Effector memory CD8-positive, alpha-beta T cell (primary cell): Measurements from ENCODE around the gene TPX2.

Source experiments
- ATAC-seq: fragments of 150-1000 bp; cut with Tn5 transposase; replicated peaks from 2 replicates; pipeline ENCODE4 v1.10.0; 2021; ENCODE audit warnings: mild to moderate bottlenecking, moderate library complexity
- DNase-seq, 3 experiments: peaks; one replicate each; pipeline ENCODE4 v3.0.0; 2021
- H3K27ac Mint-ChIP-seq, 2 donors: one replicate each; pipeline ENCODE4 v1.8.0; 2022; ENCODE audit warnings: mild to moderate bottlenecking in 2 of 2, mixed read lengths in 2 of 2, moderate library complexity in 2 of 2
- H3K27me3 Mint-ChIP-seq, 2 donors: one replicate each; pipeline ENCODE4 v1.8.0; 2022; ENCODE audit warnings: mixed read lengths in 2 of 2
- H3K36me3 Mint-ChIP-seq: one replicate; pipeline ENCODE4 v1.8.0; 2022; ENCODE audit warnings: mild to moderate bottlenecking, moderate library complexity, mixed read lengths; ENCODE audit not compliant: insufficient read depth
- H3K4me1 Mint-ChIP-seq, 2 donors: one replicate each; pipeline ENCODE4 v1.8.0; 2022; ENCODE audit warnings: low read depth in 2 of 2, mixed read lengths in 2 of 2
- H3K4me3 Mint-ChIP-seq, 2 donors: one replicate each; pipeline ENCODE4 v1.8.0; 2022; ENCODE audit warnings: mild to moderate bottlenecking in 2 of 2, mixed read lengths in 2 of 2, moderate library complexity in 2 of 2
- H3K9me3 Mint-ChIP-seq, 2 donors: one replicate each; pipeline ENCODE4 v1.8.0; 2022; ENCODE audit warnings: mixed read lengths in 2 of 2

TPX2 gene

DNA sequence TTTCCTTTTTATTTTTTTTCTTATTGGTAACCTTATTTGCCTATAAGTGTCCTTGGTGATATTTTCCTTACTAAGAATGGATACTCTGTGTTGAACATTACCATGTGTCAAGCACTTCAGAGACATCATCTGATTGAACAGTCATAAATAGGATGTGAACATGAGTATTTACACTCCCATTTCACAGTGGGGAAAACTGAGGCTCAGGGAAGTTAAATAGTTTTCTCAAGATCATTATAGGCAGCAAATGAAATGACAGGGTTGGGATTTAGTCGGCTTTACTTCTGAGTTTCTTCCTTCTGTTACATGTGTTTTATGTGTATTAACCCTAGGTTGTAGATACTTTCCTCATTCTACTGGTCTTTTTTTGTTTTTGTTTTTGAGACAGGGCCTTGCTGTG is 35.3 kb downstream of the TPX2 start:
- H3K36me3 Mint-ChIP-seq: peaks cover 15% of the 10 kb centered on the region
- ATAC-seq: no peak
- peaks cover 4 to 18% of the 10 kb centered on the region in 2 donors for H3K4me1 Mint-ChIP-seq
- H3K27me3 Mint-ChIP-seq: no peaks in the 10 kb centered on the region
- H3K27ac Mint-ChIP-seq: no peak overlapping the region
- H3K4me3 Mint-ChIP-seq: no peak overlapping the region
- no peaks in the 10 kb centered on the region for H3K9me3 Mint-ChIP-seq
- no peak for DNase-seq

DNA sequence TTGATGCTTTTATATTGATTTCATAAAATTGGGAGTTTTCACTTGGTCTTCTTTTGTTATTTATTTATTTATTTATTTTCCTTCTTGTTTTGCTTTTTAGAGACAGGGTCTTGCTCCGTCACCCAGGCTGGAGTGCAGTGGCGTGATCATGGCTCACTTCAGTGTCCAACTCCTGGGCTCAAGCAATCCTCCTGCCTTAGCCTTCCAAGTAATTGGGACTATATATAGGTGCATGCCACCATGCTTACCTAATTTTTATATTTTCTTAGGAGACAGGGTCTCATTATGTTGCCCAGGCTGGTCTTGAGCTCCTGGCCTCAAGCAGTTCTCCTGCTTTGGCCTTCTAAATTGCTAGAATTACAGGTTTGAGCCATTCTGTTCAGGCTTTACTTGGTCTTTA is 41.7 kb downstream of the TPX2 start:
- H3K27me3 Mint-ChIP-seq: no peaks in the 10 kb centered on the region
- no peak overlapping the region for H3K4me3 Mint-ChIP-seq
- no peak overlapping the region for H3K27ac Mint-ChIP-seq
- H3K9me3 Mint-ChIP-seq: no peaks in the 10 kb centered on the region
- no peaks in the 10 kb centered on the region for H3K36me3 Mint-ChIP-seq
- no peaks in the 10 kb centered on the region for H3K4me1 Mint-ChIP-seq
- no peak for ATAC-seq
- DNase-seq: no peak

DNA sequence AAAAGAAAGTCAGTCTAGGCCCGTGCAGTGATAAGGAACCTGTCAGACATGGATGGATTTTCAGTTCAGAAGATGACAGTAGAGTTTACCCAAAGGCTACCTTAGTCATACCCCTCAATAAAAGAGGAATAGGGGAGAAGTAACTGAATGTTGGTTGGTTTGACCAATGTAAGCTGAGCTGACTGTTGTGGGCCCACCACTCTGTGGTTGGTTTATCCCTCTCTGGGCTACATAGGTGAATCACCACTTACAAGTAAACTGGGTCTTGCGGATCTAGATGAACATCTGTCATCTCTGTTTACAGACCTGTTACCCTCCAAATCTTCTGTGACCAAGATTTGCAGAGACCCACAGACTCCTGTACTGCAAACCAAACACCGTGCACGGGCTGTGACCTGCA is 42.9 kb downstream of the TPX2 start:
- H3K36me3 Mint-ChIP-seq: no peaks in the 10 kb centered on the region

DNA sequence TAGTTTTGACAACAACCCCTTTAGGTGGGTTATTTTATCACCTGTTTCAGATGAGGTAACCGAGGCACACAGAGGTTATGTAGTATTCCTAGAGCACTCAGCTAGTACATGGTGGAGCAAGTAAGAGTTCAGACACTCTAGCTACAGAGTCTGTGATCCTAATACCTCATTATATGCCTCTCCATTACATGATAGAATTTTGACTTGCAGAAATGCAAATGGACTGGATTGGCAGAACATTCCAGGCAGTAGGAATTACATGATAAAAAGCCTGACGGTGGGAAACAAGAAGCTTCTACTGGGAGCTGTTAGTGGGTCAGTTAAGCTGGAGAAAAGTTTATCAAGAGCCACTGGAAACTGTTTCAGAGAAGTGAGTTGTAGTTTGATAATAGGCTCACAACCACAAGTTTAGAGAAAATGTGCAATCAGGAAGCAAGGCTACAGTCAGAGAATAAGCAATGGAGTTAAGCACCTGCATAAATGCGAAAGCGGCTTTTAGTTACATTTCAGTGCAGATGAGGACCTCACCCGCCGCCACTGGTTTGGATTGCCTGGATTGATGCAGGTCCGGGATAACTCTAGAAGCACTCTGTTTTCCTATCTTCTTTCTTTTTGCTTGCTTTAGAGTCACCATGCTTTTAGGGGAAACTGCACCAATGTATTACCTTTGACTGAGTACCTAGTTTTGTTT is 45.4 kb downstream of the TPX2 start:
- Mint-ChIP-seq H3K9me3 (no peaks in the 10 kb centered on the region), H3K27me3 (no peaks in the 10 kb centered on the region), H3K4me1 (peaks cover 0 to 3% of the 10 kb centered on the region in 2 donors), H3K27ac (no peak overlapping the region), H3K36me3 (no peaks in the 10 kb centered on the region), H3K4me3 (no peak overlapping the region)
- ATAC-seq (no peak), DNase-seq (no peak)

More for the DNA sequence above, 42.9 kb downstream of the TPX2 start:
- no peaks in the 10 kb centered on the region for H3K4me1 Mint-ChIP-seq
- H3K27ac Mint-ChIP-seq: no peak overlapping the region
- ATAC-seq (no peak), DNase-seq (no peak)
- H3K27me3 Mint-ChIP-seq: no peaks in the 10 kb centered on the region
- H3K4me3 Mint-ChIP-seq: no peak overlapping the region
- no peaks in the 10 kb centered on the region for H3K9me3 Mint-ChIP-seq

DNA sequence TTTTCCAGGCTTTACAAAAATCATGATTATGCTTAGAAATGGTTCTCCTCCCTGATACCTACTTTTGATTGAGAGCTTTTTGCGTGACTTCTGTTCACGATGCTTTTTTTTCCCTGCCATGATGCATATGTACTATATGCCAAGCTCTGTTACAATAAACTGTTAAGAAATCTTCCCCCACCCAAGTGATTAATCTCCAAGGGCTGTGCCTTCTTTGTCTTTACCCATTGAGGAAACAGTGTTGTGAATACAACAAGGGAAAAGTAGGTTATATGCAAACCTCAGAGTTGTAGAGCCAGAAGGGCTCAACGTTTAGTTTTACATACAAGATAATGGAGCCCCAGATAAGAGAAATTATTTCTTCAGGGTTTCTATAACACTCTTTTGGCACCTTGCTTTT is 46.0 kb downstream of the TPX2 start:
- no peak for DNase-seq
- no peak for ATAC-seq
- Mint-ChIP-seq H3K27me3 (no peaks in the 10 kb centered on the region), H3K4me1 (peaks cover 0 to 3% of the 10 kb centered on the region in 2 donors), H3K9me3 (no peaks in the 10 kb centered on the region), H3K36me3 (no peaks in the 10 kb centered on the region), H3K27ac (no peak overlapping the region), H3K4me3 (no peak overlapping the region)

DNA sequence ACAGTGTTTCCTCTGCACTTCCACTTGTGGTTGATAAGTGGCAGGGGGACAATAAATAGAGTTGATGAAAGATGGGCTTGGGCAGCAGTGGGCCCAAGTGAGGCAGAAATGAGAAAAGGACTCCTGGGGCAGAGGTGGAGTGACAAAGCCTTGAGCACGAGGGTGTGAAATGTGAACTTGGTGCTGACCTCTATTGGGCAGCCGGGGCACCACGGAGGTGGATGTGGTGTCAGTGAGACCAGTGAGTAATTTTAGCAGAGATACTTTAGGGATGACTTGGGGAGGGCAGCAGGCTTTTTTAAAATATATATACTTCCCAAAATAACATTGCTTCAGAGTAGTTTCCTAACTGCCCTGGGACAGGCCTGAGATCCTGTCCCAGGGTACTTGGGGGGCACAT is 49.5 kb downstream of the TPX2 start:
- H3K4me3 Mint-ChIP-seq: no peak overlapping the region
- no peak for DNase-seq
- H3K36me3 Mint-ChIP-seq: no peaks in the 10 kb centered on the region
- H3K27me3 Mint-ChIP-seq: no peaks in the 10 kb centered on the region
- ATAC-seq: no peak
- H3K9me3 Mint-ChIP-seq: no peaks in the 10 kb centered on the region
- no peak overlapping the region for H3K27ac Mint-ChIP-seq
- peaks cover 0 to 3% of the 10 kb centered on the region in 2 donors for H3K4me1 Mint-ChIP-seq

DNA sequence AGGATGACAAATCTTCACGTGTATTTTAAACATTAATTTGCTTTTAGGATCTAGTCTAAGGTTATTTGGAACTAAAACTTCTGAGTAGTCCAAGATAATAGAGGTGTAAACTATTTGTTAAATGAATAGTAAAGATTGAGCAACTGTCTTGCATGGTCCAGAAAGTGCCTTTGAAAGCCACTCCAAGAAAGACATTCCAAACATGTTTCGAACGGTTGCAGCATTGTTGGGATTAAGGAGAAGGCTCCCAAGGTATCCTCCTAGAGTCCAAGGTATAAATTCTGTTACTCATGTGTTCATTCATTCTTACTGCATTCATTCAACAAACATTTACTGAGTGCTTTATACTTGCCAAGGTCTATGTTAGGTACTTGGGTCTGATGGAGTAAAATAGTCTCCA is 51.3 kb downstream of the TPX2 start:
- no peaks in the 10 kb centered on the region for H3K27me3 Mint-ChIP-seq
- H3K9me3 Mint-ChIP-seq: no peaks in the 10 kb centered on the region
- no peaks in the 10 kb centered on the region for H3K36me3 Mint-ChIP-seq
- no peak overlapping the region for H3K27ac Mint-ChIP-seq
- H3K4me1 Mint-ChIP-seq: peaks cover 0 to 3% of the 10 kb centered on the region in 2 donors
- ATAC-seq (no peak), DNase-seq (no peak)
- H3K4me3 Mint-ChIP-seq: no peak overlapping the region

DNA sequence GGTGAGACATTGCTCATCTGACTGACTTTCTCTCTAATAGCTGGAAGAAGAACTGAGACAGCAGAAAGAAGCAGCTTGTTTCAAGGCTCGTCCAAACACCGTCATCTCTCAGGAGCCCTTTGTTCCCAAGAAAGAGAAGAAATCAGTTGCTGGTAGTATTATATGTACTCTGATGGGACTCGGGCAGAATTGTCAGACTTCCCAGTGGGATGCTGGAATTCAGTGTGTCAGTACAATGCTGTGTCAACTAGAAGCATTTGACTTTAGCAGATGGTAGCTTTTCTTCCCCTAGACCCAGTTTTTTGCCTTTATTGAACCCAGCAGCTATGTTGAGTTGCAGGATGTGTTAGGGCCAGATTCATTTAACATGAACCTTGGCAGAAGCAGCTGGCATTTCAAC is 58.3 kb downstream of the TPX2 start:
- no peak overlapping the region for H3K27ac Mint-ChIP-seq
- peaks cover 7% of the 10 kb centered on the region for H3K36me3 Mint-ChIP-seq
- H3K27me3 Mint-ChIP-seq: no peaks in the 10 kb centered on the region
- no peak overlapping the region for H3K4me3 Mint-ChIP-seq
- DNase-seq (no peak), ATAC-seq (no peak)
- H3K4me1 Mint-ChIP-seq: no peaks in the 10 kb centered on the region
- H3K9me3 Mint-ChIP-seq: no peaks in the 10 kb centered on the region

DNA sequence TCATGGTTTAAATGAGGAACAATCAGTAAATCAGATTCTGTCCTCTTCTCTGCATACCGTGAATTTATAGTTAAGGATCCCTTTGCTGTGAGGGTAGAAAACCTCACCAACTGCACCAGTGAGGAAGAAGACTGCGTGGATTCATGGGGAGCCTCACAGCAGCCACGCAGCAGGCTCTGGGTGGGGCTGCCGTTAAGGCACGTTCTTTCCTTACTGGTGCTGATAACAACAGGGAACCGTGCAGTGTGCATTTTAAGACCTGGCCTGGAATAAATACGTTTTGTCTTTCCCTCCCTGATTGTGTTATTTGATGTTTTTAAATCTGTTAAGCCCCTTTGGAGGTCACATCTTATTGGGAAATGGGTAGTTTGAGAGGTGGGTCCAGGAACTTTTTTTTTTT is 62.4 kb downstream of the TPX2 start:
- ATAC-seq (no peak), DNase-seq (no peak)
- no peak overlapping the region for H3K4me3 Mint-ChIP-seq
- no peaks in the 10 kb centered on the region for H3K9me3 Mint-ChIP-seq
- peaks cover 6 to 9% of the 10 kb centered on the region in 2 donors for H3K4me1 Mint-ChIP-seq
- H3K36me3 Mint-ChIP-seq: peaks cover 7% of the 10 kb centered on the region
- no peak overlapping the region for H3K27ac Mint-ChIP-seq
- no peaks in the 10 kb centered on the region for H3K27me3 Mint-ChIP-seq

DNA sequence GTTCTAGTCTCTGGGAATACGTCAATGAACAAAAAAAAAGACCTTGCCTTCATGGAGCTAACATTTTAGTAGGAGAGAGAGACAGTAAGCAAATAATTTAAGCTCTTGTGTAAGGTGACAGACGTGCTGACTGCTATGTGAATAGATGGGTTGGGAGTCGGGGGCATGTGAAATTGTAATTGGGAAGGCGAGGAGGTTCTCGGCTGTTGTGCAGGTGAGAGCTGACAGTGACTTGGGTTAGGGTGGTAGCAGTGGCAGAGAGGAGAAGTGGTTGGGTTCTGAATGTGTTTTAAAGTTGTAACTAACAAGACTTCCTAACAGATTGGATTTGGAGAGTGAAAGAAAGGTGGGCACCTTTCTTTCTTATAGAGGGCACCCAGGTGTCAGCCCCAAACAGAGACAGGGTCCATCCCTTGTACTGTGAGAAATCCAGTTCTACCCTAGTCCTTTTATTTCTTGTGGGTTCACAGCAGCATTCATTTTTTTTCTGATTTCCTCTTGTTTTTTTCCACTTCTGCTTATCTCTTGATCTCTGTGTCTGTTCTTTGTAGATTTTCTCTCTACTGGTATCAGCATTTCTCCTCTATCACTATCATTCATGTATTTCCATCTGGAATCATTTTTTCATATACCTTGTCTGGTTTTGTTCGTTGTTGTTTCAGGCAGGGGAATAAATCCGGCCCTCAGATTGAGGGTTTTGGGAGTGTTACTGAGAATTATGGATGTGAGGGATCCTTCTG is 64.6 kb downstream of the TPX2 start:
- DNase-seq (no peak), ATAC-seq (no peak)
- H3K9me3 Mint-ChIP-seq: no peaks in the 10 kb centered on the region
- H3K4me3 Mint-ChIP-seq: no peak overlapping the region
- no peaks in the 10 kb centered on the region for H3K27me3 Mint-ChIP-seq
- H3K27ac Mint-ChIP-seq: peak overlapping the region; percentile 0 to 22
- peaks cover 6 to 9% of the 10 kb centered on the region in 2 donors for H3K4me1 Mint-ChIP-seq
- peaks cover 4% of the 10 kb centered on the region for H3K36me3 Mint-ChIP-seq

DNA sequence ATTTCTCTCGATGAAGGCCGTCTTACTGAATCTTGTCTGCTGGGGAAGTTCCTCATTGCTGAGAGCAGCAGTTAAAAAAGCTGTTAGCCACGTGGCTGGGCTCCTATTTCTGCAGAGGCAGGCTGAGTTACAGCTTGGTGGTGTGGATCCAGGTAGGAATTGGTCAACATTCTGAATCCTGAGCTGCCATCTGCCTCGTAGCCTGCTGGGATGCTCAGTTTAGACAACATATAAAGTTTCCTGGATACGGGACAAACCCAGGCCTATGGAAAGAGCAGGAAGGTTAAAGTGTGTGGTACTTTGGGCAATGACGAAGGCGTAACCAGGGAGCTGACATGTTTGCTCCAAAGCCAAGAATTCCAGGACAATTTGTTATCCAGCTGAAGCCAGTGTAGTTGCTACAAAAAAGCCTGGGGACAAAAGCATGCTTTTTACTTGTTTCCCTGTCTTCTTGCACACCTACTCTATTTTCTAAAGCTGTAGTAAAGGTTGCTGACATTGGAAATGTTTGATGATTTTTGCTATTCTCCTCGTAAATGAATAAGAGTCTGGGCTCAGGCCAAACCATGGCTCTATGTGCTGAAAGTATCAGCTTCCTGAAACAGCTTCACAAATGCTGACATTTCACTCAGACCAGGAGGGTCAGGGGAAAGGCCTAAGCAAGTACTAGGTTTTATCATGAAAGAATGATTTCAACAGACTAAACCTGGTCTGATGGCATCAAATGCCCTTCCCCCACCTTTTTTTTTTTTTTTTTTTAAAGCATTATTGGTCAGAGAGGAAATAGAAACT is 67.7 kb downstream of the TPX2 start:
- DNase-seq (no peak), ATAC-seq (no peak)
- no peak overlapping the region for H3K4me3 Mint-ChIP-seq
- H3K4me1 Mint-ChIP-seq: peaks cover 6 to 9% of the 10 kb centered on the region in 2 donors
- no peak overlapping the region for H3K27ac Mint-ChIP-seq
- no peaks in the 10 kb centered on the region for H3K27me3 Mint-ChIP-seq
- no peaks in the 10 kb centered on the region for H3K36me3 Mint-ChIP-seq
- H3K9me3 Mint-ChIP-seq: no peaks in the 10 kb centered on the region

DNA sequence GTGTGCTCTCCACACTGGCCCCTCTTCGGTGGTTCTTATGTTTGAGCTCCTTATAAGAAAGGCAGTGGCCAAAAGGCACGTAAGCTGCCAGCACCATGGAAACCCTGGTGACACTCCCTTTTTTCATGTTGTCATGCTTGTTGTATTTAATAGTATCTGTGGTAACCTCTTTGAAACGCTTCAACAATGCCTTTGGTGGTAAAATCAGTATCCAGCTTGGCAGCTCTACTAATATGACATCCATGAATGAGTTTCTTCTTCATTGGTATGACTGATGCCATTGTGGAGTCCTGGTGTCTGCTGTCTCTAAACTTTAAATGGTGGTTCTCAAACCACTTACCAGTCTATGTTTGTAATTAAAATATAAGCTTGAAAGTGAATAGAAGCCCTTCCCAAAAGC is 69.4 kb downstream of the TPX2 start:
- Mint-ChIP-seq H3K4me3 (no peak overlapping the region), H3K36me3 (no peaks in the 10 kb centered on the region), H3K4me1 (peaks cover 3 to 6% of the 10 kb centered on the region in 2 donors), H3K27ac (no peak overlapping the region), H3K27me3 (no peaks in the 10 kb centered on the region), H3K9me3 (no peaks in the 10 kb centered on the region)
- ATAC-seq (no peak), DNase-seq (no peak)

DNA sequence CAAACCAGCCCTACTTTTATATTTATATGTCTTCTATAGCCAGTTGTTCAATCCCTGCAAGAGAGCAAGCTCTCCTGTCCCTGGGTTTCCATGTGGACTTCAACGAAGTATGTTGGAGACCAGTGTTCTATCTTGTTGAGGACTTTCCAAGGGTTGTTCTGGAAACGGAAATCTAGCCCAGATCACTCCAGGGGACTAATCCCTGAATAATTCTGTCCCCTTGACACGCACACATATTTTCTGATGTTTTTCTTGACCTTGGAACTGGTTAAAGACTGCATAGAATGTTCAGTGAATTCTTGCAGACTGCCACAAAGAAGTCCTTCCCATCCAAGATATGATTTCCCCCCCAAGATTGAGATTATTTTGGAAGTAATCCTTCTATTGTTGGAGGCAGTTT is 70.6 kb downstream of the TPX2 start:
- Mint-ChIP-seq H3K4me1 (no peaks in the 10 kb centered on the region), H3K27me3 (no peaks in the 10 kb centered on the region), H3K4me3 (no peak overlapping the region), H3K36me3 (no peaks in the 10 kb centered on the region), H3K9me3 (no peaks in the 10 kb centered on the region), H3K27ac (no peak overlapping the region)
- no peak for DNase-seq
- ATAC-seq: no peak

DNA sequence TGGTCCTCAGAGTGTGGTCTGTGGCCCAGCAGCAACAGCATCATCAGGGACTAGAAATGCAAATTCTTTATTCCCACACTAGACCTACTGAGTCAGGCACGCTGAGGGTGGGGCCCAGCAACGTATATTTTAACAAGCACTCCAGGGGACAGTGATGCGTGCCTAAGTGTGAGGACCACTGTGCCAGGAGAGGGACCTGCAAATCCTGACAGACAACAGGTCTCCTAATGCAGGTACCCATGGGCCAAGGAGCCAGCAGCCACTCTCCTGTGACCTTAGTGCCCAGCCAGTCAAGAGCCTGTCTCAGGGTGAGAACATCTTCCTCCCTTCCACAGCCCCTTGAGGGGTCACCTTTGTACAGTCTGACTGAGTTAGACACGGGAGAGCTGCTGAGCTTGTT is 72.1 kb downstream of the TPX2 start:
- Mint-ChIP-seq H3K4me1 (no peaks in the 10 kb centered on the region), H3K36me3 (no peaks in the 10 kb centered on the region), H3K27ac (no peak overlapping the region), H3K9me3 (no peaks in the 10 kb centered on the region), H3K27me3 (no peaks in the 10 kb centered on the region), H3K4me3 (no peak overlapping the region)
- DNase-seq (no peak), ATAC-seq (no peak)
